ENCODE measurements around the gene UNC5C.

The UNC5C gene

DNA sequence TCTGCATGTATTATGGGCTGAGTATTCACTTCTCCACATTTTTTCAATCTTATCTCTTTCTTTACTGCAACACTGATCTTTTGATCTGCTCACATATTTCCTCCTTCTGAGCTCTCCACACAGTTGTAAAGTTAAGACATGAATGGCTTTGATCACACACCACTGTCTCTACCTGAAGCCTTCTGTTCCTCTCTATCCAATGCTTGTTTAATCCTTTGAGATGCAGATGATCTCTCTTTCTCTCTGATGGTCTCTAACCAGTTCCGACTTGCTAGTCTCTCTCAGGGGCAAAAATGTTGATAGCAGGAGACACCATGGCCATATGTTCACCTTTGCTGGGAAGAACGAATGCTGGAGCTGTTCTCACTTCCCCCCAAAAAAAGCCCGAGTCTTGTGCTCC lies 162.4 kb downstream of the UNC5C start:
- no peak for DNase-seq

DNA sequence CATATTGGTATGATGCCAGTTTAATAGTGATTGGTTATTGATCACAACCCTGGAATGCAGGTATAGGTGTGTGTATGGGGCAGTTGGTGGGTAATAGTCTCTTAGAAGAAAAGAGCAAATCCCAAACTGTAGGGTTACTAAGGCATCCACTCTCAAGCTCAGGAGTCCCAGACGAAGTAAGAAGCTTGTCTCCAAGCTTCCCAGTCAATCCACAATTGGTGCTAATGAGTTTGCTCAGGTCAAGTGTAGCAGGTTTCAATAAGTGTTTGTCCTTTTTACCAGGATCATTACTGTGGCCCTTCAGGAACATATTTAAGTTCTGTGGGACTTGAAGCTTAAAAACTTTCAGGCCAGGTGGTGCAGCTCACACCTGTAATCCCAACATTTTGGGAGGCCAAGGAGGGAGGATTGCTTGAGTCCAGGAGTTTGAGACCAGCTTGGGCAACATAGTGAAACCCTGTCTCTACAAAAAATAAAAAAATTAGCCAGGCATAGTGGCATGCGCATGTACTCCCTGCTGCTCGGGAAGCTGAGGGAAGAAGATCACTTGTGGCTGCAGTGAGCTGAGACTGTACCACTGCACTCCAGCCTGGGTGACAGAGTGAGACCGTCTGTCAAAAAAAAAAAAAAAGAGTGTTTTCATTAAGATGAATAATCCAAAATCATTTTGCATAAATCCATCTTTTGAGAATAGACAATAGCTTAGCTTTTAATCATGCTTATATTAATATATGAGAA lies 166.8 kb downstream of the UNC5C start:
- no peak for DNase-seq

DNA sequence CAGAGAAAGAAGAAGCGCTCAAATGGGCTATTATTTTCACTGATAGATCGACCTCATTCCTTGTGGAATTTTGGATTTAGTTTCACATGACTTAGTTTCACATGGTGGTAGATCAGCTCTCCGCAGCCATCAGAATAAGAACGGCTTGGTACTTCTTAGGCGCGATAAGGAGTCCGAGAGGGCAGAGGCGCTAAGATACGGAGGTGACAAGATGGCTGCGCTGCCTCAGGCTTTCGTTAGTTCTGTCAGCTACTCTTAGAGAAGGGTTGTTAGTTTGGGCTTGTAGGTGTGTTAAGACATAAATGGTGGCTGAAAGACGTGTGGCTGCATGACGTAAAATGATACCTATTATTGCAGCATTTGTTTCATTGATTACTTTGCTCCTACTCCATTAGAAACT lies 169.1 kb downstream of the UNC5C start:
- no peak for DNase-seq

DNA sequence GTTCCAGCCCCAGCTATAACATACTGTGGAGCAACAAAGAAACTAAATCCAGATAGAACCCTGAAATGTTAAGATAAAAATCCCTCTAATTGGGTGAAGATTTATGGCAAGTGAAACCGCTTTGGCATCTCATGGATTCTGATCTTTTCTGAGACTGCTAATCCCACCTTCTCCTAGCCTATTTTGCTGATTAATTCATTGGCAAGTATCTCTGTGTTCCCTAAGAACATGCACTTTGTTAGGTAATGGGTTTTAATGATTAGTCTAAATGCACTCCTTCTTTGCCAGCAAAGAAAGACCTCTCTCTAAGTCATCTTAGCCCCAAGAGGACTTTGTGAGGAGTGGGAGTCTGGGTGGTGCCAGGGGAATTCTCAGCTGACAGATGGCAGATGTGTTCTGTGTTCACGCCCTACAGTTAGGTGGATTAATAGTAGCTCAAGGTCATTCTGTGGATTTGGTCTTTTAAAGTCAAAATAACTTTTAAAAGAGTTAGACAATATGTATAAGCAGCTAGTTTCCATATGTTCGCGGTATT lies 171.3 kb downstream of the UNC5C start:
- DNase-seq: no peak

DNA sequence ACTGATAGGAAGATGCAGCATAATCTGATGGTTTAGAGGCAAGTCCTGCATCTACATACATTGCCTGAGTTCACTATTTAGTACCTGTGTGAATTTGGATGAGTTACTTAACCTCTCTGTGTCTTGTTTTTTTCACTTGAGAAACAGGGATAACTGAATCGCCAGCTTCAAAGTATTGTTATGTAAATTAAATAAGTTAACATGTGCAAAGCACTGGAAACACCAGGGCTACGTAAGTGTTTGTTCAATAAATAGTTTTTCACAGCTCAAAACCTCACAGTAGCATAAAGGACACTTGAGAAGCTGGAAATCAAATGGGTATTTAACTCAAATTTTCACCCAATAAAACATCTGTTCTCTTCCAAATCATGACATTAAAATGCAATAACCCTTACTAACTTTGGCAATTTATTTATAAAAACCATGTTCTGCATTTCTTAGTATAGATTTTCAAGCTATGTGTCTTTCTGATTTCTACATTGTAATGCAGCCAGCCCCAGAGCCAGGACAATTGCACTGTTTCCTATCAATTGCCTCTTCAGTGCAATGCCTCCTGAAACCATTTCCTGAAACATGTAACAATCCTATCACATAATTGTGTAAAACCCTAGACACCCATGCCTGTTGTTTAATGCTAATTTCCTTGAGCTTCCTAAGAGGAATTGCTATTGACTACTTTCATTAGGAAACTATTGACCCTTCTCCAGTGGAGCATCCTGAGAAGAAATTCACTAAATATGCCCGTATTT lies 177.1 kb downstream of the UNC5C start:
- DNase-seq: no peak

DNA sequence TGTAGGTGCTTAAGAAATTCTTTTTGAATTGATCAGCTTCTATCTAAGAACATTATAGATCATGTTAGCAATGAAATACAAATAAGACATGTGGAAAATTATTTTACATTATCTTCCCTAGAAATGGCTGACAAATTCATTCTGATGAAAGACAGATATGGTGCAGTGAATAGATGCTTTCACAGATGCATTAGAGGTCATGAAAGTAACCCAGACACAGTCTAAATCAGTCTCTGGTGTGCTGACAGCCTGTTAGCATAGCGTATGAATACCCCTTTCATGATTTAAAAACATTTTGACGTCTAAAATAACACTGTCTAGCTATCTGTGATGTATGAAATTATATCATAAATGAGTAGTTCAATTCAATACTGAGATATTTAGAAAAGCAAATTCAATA lies 180.9 kb downstream of the UNC5C start:
- no peak for DNase-seq

DNA sequence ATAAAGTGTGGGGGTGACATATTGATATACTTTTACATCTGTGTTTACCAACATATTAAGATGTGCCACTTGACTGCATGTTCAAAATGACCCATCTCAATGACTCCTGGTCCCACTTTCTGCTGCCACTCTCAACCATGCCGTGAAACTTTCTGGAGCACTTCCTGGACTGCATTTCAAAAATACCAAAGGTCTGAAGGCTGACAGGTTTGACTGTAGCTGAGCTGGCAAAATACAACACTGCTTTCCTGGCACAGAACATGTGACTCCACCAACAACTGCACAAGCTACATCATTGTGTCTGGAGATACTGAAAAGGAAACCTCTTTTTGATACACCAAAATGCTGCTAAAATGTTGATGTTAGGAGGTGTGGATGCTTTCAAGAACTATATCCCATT lies 184.8 kb downstream of the UNC5C start:
- DNase-seq: no peak

DNA sequence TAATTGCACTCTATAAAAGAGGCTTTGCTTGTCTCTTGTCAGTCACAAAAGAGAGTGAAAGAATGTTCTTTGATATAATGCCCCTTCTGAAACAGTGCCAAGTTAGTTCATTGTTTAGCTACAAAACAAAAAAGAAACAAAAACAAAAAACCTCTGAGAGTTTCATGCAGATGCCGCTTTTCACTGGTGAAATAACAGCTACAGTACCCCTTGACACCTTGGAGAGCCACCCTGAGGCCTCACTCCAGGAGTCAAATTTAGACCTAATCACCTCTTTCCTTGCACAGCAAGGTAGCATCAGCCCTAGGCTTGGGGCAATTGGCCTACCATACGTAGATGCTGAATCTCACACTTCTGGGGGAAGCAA lies 185.2 kb downstream of the UNC5C start:
- DNase-seq: no peak

DNA sequence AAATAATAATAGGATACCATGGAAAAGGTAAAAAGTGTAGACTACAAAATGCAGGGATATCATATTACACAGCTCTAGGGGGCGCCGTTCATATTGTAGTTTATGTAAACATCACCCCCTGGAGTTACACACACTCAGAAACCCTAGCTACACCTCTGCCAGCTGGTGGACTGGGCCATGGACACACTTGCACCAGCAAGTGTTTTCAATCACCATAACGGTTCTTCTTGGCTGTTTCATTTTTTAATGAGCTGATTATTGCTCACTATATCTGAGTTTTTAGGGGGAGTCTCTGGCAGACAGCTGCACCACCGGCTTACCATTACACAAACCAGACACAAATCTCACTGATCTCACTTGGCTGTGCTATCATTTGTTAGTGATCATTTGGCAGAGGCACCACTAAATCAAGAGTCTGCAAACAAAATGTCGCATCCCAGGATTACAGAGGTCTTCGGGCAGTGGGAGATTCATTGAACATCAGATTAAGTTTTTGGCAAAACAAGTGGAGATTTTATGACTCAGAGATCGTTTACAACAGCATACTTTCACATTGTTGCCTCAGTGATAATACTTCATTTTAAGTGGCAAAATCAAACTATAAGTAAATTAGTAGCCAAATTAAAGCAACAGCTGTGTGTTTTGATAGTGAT lies 185.7 kb downstream of the UNC5C start:
- no peak for DNase-seq

DNA sequence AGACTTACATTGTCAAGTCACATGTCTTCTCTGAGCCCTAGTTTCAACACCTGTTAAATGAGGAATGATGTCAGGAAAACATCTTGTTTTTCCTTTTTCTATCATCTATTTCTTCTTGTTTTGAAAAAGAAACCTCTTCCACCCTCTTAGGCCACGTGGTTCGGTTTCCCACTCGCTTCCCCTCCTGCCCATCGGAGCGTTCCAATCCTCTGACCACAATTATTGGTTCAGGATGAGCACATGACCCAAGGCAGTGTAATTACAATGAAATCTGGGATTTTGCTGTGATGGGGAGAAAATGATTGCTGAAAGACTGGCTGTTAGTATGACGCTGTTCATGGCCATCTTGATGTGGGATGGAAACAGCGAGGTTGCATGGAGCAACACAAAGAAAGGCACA lies 186.7 kb downstream of the UNC5C start:
- no peak for DNase-seq

DNA sequence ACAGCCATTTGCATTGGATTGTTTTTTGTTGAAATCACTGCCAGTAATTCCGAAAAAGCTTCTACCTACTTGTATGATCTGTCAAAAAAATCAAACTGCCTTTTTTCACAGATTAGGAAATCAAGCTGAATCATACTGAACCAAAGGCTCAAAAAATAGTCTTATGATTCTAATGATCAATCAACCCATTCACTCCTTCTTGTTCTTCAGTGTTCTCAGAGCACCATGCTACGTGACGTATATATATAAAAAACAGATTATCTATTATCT lies 187.1 kb downstream of the UNC5C start:
- no peak for DNase-seq

DNA sequence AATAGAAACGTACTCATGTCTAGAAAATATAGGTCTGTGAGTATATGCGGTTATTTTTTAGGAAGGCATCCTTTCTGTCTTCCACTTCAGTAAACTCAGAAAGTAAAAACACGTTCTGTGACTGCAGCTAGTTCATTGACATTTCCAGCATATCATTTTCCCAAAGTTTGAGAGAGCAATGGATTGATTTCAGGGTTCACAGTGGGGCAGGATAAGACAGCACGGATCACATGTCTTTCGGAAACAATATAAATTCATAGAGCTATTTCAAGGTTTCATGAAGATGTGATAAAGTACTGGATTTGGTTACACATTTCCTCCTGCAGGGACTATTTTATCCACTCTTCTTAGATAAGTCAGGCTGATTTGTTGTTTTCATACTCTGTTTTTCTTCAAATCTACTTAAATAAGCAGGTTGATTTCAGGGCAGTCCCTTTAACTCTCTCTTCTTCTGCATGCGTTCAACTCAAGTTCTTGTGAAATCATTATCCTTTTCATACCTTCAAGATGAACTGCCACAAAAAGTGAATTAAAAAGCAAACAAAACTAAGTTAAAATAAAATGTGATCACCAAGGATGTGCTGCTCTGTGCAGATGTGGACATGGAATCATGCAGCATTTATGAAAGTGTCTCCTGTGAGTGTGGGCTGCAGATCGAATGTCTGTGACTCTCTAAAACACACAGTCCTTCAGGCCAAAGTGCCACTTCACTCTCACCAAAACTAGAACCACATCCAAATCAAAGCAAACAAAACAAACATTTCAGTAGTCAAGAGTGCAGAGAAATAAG lies 187.7 kb downstream of the UNC5C start:
- DNase-seq: no peak

DNA sequence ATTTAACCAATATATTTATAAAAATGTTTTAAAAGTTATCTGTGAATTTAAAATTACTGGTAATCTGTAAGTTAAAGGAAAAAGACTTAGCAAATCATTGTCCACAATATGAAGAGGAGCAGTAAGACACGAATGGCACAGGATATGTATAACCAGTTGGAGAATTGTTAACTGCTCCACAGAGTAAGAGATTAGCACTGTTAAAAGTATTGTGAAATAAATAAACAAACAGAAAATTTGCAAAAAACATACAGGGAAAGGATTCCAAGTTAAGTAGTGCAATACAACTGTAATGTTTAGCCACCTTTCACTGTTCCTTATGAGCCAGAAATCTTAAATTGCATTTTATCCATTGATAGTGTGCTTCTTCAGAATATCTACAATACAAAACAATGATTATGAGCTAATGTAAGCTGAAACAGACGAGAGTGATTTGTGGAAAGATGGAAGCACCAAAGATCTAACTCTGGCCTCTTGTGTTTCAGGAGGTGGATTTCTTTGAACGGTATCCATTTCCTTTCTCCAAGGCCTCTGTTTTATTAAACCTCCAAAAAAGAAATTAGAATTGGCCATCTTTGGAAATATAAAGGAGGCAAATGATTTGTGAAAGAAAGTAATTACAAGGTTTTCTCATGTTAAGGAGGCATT lies 188.4 kb downstream of the UNC5C start:
- no peak for DNase-seq

DNA sequence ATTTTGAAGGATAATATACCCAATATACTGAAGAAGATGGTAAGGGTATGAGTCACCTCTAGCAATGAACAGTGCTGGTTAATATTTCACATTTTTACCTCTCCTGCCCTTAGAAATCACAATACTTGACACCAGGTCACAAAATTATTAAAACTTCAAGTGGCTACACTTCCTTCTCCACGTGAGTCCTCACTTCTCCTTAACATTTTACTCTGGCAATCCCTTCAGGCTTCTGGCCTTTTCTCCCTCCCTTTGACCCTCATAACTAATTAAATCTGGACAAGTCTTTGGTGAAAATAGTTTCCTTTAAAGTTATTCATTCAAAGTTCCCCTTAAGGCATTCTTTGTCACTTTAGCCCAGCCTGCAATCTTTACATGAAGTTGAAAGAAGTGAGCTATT lies 190.4 kb downstream of the UNC5C start:
- no peak for DNase-seq

DNA sequence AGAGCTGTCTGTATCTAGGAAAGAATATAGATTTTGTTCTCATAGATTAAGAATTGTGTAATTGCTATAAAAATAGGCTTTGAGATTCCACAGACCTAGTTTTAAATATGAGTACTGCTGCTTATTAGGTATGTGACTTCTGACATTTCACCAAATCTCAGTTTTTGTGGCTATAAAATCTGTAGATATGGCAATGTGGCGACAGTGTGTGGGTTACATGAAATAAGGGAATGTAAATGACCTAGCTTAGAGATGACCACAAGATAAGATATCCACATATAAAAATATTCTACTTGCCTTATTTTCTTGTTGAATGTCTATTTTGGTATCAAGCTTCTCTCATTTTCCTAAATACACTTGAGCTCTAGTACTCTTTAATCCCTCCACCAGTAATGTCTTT lies 193.8 kb downstream of the UNC5C start:
- DNase-seq: no peak

DNA sequence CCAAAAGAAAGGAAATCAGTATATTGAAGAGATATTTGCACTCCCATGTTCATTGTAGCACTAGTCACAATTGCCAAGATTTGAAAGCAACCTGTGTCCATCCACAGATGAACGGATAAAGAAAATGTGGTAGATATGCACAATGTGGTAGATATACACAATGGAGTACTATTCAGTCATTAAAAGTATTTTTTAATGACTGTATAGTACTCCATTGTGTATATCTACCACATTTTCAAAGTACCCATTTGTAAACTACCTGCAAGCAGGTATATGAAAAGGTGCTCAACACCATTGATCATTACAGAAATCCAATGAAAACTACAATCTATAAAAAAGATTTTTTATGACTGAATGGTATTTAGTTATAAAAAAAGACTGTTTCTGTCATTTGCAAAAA lies 200.4 kb downstream of the UNC5C start:
- no peak for DNase-seq

DNA sequence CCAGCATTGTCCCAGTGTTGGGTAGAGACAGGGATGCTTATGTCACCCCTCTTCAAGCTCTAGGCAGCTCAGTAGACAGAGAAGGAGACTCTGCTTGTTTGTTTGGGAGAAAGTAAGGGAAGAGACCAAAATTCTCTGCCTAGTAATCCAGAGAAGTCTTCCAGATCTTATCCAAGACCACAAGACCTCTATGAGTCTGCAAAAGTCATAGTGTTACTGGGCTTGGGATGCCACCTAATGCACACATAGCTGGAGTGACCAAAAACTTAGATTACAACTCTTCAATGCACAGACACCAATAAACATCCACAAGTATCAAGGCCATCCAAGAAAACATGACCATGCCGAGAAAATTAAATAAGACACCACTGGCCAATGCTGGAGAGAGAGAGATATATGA lies 205.5 kb downstream of the UNC5C start:
- no peak for DNase-seq

DNA sequence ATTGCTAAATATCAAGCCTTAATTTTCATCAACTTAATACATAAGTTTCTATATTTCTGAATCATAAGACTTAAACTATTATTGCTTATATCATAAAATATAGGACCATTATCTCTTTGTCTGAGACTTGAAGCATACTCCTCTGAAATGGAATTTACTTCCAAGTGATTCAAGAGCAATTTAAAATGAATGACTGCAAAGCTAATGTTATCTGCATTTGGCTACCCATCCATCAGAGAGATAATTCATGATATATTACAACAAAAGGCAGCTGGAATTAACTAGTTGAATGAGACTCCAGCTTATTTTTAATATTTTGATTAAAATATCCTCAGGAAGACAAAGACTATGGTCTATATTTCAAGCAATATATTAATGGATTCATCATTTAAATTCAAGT lies 208.6 kb downstream of the UNC5C start:
- DNase-seq: no peak

DNA sequence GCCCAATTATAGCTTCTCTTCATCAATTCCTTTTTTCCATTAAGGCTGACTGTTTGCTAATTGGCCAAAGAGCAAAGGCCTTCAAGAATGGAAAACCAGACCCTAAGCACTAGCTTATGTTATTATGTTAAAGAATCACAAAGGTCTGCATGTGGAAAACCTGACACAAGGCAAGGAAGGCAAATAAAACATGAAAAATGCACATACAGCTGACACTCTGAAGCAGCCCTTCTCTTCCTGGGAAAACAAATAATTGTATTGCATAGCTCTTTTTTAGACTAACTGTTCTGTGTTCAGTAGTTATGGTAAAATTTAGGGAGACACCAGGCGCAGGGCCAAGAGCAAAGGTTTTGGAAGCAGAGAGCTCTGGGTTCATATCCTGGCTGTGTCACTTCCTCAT lies 223.1 kb downstream of the UNC5C start:
- no peak for DNase-seq

DNA sequence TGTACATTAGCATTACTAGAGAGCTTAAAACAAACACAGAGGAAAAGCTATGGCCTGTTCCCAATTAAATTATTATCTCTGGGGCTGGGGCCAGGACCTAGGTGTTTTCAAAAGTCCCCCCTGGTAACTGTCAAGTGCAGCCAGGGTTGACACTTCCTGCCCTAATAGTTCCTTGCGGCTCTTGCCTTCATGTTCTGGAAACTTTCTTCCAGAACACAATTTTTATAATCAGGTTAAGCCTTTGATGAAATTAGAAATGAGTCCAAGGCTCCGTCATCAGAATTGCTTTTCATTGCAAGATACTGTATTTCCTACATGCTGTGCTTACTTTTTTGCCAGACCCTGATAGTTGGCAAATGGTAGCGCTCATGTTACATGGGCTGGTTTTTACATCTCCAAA lies 229.6 kb downstream of the UNC5C start:
- DNase-seq: no peak

DNA sequence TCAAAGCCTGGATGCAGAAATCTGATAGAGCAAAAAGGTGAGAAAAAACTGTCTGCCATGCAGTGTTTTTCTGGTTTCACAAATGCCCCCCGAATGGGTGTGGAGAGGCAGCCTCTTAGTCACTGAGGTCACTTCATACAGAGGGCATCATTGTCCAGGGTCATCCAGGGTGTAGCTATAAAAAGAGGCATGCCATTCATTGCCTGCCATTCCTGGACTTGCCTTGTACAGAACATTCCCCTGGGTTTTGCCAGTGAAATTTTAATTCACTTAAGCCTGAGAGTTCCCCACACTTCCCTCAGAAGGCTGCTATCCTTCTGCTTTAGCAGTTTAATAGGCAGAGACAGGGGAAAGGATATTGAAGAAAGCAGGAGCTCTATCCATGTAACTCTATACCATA lies 230.3 kb downstream of the UNC5C start:
- DNase-seq: no peak

DNA sequence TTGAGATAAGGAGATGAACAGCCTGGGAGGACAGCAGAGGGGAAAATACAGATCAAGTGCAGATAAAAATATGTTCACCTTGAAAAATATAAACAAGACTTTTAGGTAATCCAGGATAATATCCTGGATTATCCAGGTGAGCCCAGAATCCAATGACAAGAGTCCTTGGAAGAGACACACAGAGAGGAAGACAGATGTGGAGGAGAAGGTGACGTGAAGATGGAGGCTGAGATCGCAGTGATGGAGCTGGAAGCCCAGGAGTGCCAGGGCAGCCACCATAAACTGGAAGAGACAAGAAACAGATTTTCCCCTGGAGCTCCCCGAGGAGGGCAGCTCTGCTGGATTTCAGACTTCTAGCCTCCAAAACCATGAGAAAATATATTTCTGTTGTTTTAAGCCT lies 230.7 kb downstream of the UNC5C start:
- no peak for DNase-seq
